Measurements from ENCODE around the gene GNG8.

DNA sequence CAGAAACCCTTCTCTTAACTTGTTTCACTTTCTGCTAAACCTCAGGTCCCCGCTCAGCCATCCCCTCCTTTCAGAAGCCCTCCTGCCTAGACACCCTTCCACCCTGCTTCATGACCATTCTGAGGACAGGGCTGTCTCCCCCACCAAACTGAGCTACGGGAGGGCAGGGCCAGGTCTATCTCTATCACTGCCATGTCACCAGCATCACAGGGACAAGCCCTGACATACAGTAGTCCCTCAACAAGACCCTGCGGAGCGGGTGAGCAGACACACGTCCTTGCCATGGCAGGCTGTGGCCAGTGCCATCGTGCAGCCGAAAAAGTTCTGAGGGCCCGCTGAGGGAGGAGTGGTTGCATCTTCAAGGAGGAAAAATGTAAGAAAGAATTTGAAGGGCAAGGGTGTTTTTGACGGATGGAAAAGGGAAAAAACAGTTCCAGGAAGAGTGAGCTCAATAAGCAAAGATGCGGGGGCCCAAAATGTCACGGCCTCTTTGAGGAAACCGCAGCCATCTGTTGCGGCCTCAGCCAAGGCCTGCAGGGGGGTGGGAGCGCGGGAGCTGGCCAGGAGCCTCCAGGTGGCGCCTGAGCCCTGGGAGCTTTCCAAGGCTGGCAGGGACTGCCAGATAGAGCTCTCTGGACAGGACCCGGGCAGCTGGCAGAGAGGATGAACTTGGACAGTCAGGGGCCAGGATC lies 19.2 kb downstream of the GNG8 start:
- TF ChIP-seq, protein P1, sequence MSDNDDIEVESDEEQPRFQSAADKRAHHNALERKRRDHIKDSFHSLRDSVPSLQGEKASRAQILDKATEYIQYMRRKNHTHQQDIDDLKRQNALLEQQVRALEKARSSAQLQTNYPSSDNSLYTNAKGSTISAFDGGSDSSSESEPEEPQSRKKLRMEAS (IDR thresholded peaks at IDR 0.05; ENCODE audit: low read depth): no peak
- TF ChIP-seq, protein P2, sequence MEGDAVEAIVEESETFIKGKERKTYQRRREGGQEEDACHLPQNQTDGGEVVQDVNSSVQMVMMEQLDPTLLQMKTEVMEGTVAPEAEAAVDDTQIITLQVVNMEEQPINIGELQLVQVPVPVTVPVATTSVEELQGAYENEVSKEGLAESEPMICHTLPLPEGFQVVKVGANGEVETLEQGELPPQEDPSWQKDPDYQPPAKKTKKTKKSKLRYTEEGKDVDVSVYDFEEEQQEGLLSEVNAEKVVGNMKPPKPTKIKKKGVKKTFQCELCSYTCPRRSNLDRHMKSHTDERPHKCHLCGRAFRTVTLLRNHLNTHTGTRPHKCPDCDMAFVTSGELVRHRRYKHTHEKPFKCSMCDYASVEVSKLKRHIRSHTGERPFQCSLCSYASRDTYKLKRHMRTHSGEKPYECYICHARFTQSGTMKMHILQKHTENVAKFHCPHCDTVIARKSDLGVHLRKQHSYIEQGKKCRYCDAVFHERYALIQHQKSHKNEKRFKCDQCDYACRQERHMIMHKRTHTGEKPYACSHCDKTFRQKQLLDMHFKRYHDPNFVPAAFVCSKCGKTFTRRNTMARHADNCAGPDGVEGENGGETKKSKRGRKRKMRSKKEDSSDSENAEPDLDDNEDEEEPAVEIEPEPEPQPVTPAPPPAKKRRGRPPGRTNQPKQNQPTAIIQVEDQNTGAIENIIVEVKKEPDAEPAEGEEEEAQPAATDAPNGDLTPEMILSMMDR (IDR thresholded peaks at IDR 0.05): peak; percentile 60
- TF ChIP-seq YY1 (IDR thresholded peaks at IDR 0.05; ENCODE audit: low read depth): no peak
- peak; percentile 92 for TF ChIP-seq SMC3 (IDR thresholded peaks at IDR 0.05; ENCODE audit: low read depth, low read length)
- TF ChIP-seq, protein P3, sequence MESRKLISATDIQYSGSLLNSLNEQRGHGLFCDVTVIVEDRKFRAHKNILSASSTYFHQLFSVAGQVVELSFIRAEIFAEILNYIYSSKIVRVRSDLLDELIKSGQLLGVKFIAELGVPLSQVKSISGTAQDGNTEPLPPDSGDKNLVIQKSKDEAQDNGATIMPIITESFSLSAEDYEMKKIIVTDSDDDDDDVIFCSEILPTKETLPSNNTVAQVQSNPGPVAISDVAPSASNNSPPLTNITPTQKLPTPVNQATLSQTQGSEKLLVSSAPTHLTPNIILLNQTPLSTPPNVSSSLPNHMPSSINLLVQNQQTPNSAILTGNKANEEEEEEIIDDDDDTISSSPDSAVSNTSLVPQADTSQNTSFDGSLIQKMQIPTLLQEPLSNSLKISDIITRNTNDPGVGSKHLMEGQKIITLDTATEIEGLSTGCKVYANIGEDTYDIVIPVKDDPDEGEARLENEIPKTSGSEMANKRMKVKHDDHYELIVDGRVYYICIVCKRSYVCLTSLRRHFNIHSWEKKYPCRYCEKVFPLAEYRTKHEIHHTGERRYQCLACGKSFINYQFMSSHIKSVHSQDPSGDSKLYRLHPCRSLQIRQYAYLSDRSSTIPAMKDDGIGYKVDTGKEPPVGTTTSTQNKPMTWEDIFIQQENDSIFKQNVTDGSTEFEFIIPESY (IDR thresholded peaks at IDR 0.05; ENCODE audit: borderline replicate concordance, low read depth): no peak
- TF ChIP-seq CHD2 (IDR thresholded peaks at IDR 0.05; ENCODE audit: low read length, partially characterized antibody): peak; percentile 14
- TF ChIP-seq, protein P4, sequence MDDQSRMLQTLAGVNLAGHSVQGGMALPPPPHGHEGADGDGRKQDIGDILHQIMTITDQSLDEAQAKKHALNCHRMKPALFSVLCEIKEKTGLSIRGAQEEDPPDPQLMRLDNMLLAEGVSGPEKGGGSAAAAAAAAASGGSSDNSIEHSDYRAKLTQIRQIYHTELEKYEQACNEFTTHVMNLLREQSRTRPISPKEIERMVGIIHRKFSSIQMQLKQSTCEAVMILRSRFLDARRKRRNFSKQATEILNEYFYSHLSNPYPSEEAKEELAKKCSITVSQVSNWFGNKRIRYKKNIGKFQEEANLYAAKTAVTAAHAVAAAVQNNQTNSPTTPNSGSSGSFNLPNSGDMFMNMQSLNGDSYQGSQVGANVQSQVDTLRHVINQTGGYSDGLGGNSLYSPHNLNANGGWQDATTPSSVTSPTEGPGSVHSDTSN (IDR thresholded peaks at IDR 0.05): no peak
- no peak for TF ChIP-seq EZH2phosphoT487 (IDR thresholded peaks at IDR 0.05; ENCODE audit: borderline replicate concordance, low read depth)
- TF ChIP-seq RFX5 (IDR thresholded peaks at IDR 0.05; ENCODE audit: low read length): no peak
- no peak for TF ChIP-seq FOXM1 (IDR thresholded peaks at IDR 0.05; ENCODE audit: low read depth)
- TF ChIP-seq POLR2AphosphoS5 (IDR thresholded peaks at IDR 0.05; ENCODE audit: low read depth, low read length): no peak
- TF ChIP-seq, protein P5, sequence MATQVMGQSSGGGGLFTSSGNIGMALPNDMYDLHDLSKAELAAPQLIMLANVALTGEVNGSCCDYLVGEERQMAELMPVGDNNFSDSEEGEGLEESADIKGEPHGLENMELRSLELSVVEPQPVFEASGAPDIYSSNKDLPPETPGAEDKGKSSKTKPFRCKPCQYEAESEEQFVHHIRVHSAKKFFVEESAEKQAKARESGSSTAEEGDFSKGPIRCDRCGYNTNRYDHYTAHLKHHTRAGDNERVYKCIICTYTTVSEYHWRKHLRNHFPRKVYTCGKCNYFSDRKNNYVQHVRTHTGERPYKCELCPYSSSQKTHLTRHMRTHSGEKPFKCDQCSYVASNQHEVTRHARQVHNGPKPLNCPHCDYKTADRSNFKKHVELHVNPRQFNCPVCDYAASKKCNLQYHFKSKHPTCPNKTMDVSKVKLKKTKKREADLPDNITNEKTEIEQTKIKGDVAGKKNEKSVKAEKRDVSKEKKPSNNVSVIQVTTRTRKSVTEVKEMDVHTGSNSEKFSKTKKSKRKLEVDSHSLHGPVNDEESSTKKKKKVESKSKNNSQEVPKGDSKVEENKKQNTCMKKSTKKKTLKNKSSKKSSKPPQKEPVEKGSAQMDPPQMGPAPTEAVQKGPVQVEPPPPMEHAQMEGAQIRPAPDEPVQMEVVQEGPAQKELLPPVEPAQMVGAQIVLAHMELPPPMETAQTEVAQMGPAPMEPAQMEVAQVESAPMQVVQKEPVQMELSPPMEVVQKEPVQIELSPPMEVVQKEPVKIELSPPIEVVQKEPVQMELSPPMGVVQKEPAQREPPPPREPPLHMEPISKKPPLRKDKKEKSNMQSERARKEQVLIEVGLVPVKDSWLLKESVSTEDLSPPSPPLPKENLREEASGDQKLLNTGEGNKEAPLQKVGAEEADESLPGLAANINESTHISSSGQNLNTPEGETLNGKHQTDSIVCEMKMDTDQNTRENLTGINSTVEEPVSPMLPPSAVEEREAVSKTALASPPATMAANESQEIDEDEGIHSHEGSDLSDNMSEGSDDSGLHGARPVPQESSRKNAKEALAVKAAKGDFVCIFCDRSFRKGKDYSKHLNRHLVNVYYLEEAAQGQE (IDR thresholded peaks at IDR 0.05; ENCODE audit: low read depth, low read length): 0 out of 2 replicates have a peak, but pooled peaks have one; percentile 8
